HG03196 (cell line): ENCODE data around the gene KLHDC2.
"Not testable (repeated sequence)": the region's sequence is repeated elsewhere in the genome, so short reads cannot be mapped to it uniquely, and the experiment has no call there.

Experiments
- ATAC-seq: cut with Tn5 transposase; IDR thresholded peaks from one replicate; pipeline ENCODE4 v1.9.1; 2021; ENCODE audit not compliant: unreplicated experiment

The KLHDC2 gene

DNA sequence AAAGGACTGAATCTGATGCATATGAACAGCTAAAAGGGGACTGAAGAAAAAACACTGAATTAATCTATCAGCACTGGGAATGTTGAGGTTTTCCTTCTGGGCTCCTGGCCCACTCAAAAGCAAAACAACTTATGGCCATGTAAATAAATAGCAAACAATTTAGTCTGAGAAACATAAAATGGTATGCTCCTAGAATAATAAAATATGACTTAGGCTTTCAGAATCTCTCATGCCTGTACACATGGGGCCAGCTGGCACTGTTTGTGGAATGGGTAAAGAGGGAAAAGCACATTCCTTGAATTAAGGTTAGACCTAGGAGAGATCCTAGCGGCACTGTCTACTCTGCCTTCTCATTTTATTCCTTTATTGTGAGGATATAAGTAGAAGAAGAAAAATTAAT lies 6.2 kb downstream of the KLHDC2 start:
- ATAC-seq = no peak

DNA sequence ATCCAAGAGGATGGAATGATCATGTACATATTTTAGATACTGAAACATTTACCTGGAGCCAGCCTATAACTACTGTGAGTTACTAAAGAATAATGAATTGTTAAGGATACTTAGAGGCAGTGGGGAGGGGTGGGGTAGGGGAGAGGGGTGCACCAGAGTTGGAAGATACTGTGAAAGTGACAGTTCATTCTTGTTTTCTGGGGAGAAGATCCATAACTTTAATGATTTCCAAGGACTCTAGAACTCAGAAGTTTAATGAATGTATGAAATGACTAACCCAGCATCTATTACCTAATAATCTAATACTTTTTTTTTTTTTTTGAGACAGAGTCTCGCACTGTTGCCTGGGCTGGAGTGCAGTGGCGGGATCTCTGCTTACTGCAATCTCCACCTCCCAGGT lies 10.5 kb downstream of the KLHDC2 start:
- ATAC-seq = no peak

DNA sequence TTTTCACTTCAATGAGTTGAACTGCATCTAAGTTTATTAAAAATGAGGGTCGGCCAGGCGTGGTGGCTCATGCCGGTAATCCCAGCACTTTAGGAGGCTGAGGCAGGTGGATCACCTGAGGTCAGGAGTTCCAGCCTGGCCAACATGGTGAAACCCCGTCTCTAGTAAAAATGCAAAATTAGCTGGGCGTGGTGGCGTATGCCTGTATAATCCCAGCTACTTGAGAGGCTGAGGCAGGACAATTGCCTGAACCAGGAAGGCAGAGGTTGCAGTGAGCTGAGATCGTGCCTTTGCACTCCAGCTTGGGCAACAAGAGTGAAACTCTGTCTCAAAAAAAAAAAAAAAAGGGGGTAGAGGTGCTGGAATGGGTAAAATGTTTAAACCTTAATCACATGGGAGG lies 13.1 kb downstream of the KLHDC2 start:
- not testable (repeated sequence) for ATAC-seq

DNA sequence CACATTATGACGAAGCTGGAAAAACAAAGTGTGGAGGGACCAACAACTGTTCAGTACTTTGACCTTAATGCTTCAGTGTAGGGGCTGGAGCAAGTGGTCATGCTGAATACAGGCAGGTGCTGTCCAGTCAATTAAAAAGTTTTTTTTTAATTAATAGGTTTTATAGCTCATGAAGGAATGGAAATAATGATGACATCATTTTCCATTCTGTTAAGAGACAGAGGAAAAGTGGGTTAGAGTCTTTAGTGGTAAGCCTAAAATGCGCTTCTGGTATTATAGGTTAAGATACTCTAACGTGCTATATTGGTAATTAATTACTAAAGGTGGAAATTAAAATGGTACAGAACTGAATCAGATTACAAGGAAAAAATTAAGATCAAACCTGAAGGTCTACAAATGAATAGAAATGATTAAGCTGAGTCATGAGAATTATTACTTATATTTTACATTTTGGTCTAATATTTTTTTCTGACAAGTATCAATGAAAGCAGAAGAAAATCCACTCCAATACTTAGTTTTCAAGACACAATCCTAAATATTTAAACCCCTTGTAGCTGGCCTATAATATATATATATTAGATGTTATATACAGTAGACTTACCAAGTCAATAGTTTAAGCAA lies 15.6 kb downstream of the KLHDC2 start:
- no peak for ATAC-seq

DNA sequence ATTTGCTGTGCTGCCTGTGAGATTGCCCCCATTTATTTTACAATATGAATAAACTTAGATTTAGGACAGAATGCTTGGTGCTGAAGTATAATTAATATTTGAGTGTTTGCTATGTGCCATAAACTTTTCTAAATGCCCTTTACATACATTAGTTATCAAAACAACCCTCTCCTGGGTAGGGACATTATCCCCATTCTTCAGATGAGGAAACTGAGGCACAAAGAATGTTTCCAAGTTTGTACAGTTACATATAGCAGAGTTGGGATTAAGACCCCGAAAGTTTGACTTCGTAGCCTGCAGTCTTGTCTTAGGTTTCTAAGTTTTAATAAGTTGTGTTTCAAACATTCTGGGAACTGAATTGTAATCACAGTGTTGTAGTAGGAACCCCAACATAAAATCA lies 18.4 kb downstream of the KLHDC2 start:
- no peak for ATAC-seq

DNA sequence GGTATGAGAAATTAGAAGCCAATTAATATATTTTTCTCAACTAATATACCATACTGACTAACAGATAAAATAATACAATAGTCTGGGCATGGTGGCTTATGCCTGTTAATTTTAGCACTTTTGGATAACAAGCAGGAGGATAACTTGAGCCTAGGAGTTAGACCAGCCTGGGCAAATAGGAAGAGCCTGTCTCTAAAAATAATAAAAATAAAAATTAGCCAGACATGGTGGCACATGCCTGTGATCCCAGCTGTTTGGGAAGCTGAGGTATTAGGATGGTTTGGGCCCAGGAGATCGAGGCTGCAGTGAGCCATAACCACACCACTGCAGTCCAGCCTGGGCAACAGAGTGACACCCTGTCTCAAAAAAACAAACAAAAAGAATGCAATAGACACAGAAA lies 24.7 kb downstream of the KLHDC2 start:
- ATAC-seq = no peak

DNA sequence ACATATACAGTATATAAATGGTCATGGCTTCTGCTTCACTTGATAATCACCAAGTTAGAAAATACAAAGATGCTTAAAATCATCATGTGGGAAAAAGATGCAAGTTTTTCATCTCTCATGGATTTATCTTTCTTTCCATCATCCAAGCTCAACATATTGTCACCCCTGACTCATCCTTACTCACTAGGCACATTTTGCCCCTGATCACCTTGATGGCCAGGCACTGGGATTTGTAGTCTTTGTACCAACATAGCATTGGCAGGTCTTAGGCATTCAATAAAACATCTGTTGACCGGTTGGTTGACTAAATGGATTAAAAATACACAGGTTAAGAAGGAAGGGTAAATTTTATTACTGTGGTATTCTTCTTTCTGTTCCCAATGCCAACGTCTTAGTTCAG lies 28.1 kb downstream of the KLHDC2 start:
- ATAC-seq = no peak

DNA sequence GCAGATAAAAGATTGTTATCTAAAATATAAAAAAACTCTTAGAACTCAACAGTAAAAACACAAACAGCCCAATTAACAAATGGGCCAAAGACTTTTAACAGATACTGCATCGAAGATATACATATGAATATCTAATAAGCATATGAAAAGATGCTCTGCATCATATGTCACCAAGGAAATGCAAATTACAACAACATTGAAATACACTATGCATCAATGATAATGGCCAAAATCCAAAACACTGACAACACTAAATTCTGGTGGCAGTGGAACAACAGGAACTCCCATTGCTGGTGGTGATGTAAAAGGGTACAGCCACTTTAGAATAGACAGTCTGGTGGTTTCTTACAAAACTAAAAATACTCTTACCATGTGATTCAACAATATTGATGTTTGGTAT lies 40.8 kb downstream of the KLHDC2 start:
- ATAC-seq = no peak

DNA sequence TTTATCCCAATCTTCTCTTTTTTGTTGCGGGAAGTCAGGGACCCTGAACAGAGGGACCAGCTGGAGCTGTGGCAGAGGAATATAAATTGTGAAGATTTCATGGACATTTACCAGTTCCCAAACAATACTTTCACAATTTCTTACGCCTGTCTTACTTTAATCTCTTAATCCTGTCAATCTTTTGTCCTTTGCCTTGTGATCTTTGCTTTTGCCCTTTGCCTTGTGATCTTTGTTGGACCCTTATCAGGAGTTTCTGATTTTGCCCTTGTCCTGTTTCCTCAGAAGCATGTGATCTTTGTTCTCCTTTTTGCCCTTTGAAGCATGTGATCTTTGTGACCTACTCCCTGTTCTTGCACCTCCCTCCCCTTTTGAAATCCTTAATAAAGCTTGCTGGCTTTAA lies 48.2 kb downstream of the KLHDC2 start:
- not testable (repeated sequence) for ATAC-seq

DNA sequence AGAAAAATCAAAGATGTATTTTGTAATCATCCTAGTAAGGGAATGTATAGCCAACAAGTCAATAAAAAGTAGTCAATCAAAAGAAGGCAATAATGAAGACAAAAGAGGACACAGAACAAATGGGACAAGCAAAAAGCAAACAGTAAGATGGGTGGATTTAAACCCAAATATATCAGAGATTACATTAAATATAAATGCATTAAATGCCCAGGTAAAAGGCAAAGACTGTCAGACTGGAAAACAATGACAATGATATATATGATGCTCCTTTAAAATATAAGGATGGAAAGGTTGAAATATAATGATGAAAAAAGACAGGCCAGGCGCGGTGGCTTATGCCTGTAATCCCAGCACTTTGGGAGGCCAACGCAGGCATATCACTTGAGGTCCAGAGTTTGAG lies 48.9 kb downstream of the KLHDC2 start:
- no peak for ATAC-seq

DNA sequence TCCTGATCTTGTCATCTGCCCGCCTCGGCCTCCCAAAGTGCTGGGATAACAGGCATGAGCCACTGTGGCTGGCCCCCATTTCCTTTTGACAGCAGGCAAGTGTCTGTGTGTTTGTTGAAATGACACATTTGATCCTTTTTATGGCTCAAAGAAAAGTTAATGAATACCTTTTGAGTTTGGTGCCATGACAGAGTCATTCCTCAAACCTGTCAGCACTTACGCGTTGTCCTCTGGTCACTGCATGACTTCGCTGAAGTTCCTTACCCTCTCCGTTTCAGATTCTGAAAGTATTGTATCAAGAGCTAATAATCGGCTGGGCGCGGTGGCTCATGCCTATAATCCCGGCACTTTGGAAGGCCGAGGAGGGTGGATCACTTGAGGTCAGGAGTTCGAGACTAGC lies 52.2 kb downstream of the KLHDC2 start:
- no peak for ATAC-seq

DNA sequence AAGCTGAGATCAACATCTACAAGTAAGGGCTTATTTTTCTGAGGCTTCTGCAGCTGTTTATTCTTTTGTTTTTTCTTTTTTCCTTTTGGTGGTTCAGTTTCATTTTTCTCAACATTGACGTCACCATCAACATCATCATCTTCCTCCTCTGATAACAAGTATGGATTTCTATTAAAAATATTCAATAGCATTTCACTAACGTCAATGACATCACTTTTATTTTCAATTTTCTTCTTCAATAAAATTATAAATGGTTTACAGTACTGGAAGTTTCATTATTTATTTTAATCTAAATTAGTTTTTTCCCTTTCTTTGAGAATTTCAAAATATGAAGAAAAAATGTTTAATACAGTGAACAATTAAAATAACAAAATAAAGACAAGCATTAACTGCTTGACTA lies 60.7 kb downstream of the KLHDC2 start:
- ATAC-seq = no peak
